DOHH2 (cell line): ENCODE results near the gene SUPT6H.

ENCODE experiments used
- CTCF ChIP-seq: fragments of 200-600 bp; sonication (generic); IDR thresholded peaks from one replicate; pipeline ENCODE4 v1.5.1; 2014; ENCODE audit warnings: antibody characterized with exemption, mild to moderate bottlenecking, low read depth, low read length; ENCODE audit not compliant: poor library complexity, severe bottlenecking
- EZH2phosphoT487 ChIP-seq: fragments of 200-600 bp; sonication (generic); IDR thresholded peaks from 2 replicates; pipeline ENCODE4 v1.6.1; 2017; ENCODE audit warnings: borderline replicate concordance, mild to moderate bottlenecking, antibody characterized with exemption, low read length, moderate library complexity, mixed read lengths

- TF ChIP-seq CTCF (no peak), EZH2phosphoT487 (no peak)
Observed at GRCh38 chr17:28716740-28717577, 55.0 kb downstream of the SUPT6H start.
